PC-9 (cell line): ENCODE data around the gene RBM5. TPM values are rescaled to one million over a fixed set of nuclear protein-coding genes. Genes with fewer than 3 reads are reported as not detected.

Source experiments
- BruUV-seq: library from RNA; stranded (reverse); fragments of 400-500 nt; replicated peaks from 2 replicates; lab custom pipeline; 2021; lab: Mats Ljungman, UMichigan
- CTCF ChIA-PET: fragments of 300-600 bp; sonication (Branson Sonifier 250); formaldehyde crosslinking; loops from one replicate; lab custom pipeline; 2022; ENCODE audit warnings: antibody characterized with exemption; lab: Charles Lee
- POLR2A ChIA-PET: fragments of 300-600 bp; sonication (Branson Sonifier 250); formaldehyde crosslinking; loops from one replicate; lab custom pipeline; 2022; ENCODE audit warnings: antibody characterized with exemption; ENCODE audit not compliant: unreplicated experiment; lab: Charles Lee
- DNase-seq, 2 experiments: peaks; one replicate each; pipeline versions ENCODE4 v3.0.0 to v3.0.0-alpha.2; 2015 to 2022; ENCODE audit warnings: mixed read lengths in 1 of 2
- H2AFZ ChIP-seq: fragments of 200-600 bp; sonication (generic); 2 replicates; pipeline ENCODE4 v1.8.1; 2017; ENCODE audit warnings: antibody characterized with exemption
- H3F3A ChIP-seq: fragments of 200-600 bp; sonication (generic); 2 replicates; pipeline ENCODE4 v1.8.1; 2017; ENCODE audit warnings: antibody characterized with exemption, mild to moderate bottlenecking, low read depth; ENCODE audit not compliant: insufficient read depth
- H3K27ac ChIP-seq: fragments of 200-600 bp; sonication (generic); 2 replicates; pipeline ENCODE4 v1.6.1; 2016; ENCODE audit warnings: mixed run types
- H3K27me3 ChIP-seq: fragments of 200-600 bp; sonication (generic); 2 replicates; pipeline ENCODE4 v1.6.1; 2016; ENCODE audit warnings: low read depth, mixed run types; ENCODE audit not compliant: insufficient read depth
- H3K36me3 ChIP-seq: fragments of 200-600 bp; sonication (generic); 2 replicates; pipeline ENCODE4 v1.6.1; 2016; ENCODE audit warnings: low read depth, mixed run types
- H3K4me1 ChIP-seq: fragments of 200-600 bp; sonication (generic); replicated peaks from 2 replicates; pipeline ENCODE4 v1.6.1; 2016; ENCODE audit warnings: mixed run types; ENCODE audit not compliant: insufficient read depth
- H3K4me2 ChIP-seq: fragments of 200-600 bp; sonication (generic); 2 replicates; pipeline ENCODE4 v1.6.1; 2017; ENCODE audit warnings: mixed run types
- H3K4me3 ChIP-seq: fragments of 200-600 bp; sonication (generic); 2 replicates; pipeline ENCODE4 v1.6.1; 2016; ENCODE audit warnings: mixed run types
- H3K79me2 ChIP-seq: fragments of 200-600 bp; sonication (generic); 2 replicates; pipeline ENCODE4 v1.6.1; 2017; ENCODE audit warnings: low read depth, mixed run types
- H3K9me2 ChIP-seq: fragments of 200-600 bp; sonication (generic); 2 replicates; pipeline ENCODE4 v1.8.1; 2017; ENCODE audit warnings: mild to moderate bottlenecking; ENCODE audit not compliant: insufficient read depth
- H3K9me3 ChIP-seq: fragments of 200-600 bp; sonication (generic); 2 replicates; pipeline ENCODE4 v1.8.1; 2016; ENCODE audit warnings: low read depth; ENCODE audit not compliant: insufficient read depth
- H4K20me1 ChIP-seq: fragments of 200-600 bp; sonication (generic); 2 replicates; pipeline ENCODE4 v1.8.1; 2017; ENCODE audit not compliant: insufficient read depth
- CTCF ChIP-seq: fragments of 200-600 bp; sonication (generic); conservative IDR thresholded peaks from 2 replicates; pipeline ENCODE4 v1.6.1; 2017; ENCODE audit warnings: mixed run types, antibody characterized with exemption, mild to moderate bottlenecking, moderate library complexity
- EZH2 ChIP-seq: fragments of 200-600 bp; sonication (generic); IDR thresholded peaks from 2 replicates; pipeline ENCODE4 v1.8.0; 2017; ENCODE audit warnings: antibody characterized with exemption, low read depth
- intact Hi-C: fragments of 100-400 bp; cut with micrococcal nuclease; formaldehyde crosslinking; loops from one replicate; pipeline ENCODE4 v1.10.0; 2022; ENCODE audit not compliant: unreplicated experiment
- total RNA-seq: library from RNA; stranded (reverse); gene quantifications from 2 replicates; pipeline ENCODE4 v1.2.3, GENCODE V29; 2021

Gene RBM5
- total RNA-seq, 1 experiment from 2014 or later, result 87.7 TPM

- peaks cover 7% of the 10 kb centered on the region; the same call in 1 of the 2 replicates for H3F3A ChIP-seq
- no peak for DNase-seq
Measured at GRCh38 chr3:50150863-50151686, 62.4 kb downstream of the RBM5 start.

GRCh38 chr3:50151728-50152127, 63.0 kb downstream of the RBM5 start:
- no peak for DNase-seq
- Histone ChIP-seq H3K9me3 (no peaks in the 10 kb centered on the region), H3K9me2 (no peaks in the 10 kb centered on the region), H2AFZ (no peak overlapping the region), H3K36me3 (no peaks in the 10 kb centered on the region), H3K4me3 (no peak overlapping the region), H3K27ac (no peak overlapping the region), H3K4me2 (no peak overlapping the region), H3K79me2 (no peaks in the 10 kb centered on the region), H3F3A (peaks cover 7% of the 10 kb centered on the region; the same call in 1 of the 2 replicates), H3K27me3 (no peaks in the 10 kb centered on the region), H4K20me1 (no peaks in the 10 kb centered on the region), H3K4me1 (no peaks in the 10 kb centered on the region)
- CTCF ChIA-PET, result no interaction called here
- intact Hi-C loops, result no loop called here
- POLR2A ChIA-PET, result no interaction called here
- BruUV-seq, result no TSS peak
- TF ChIP-seq CTCF (no peak), EZH2 (no peak)

More at GRCh38 chr3:50150863-50151686, 62.4 kb downstream of the RBM5 start:
- POLR2A ChIA-PET, result no interaction called here
- no peak overlapping the region for H3K27ac ChIP-seq
- H2AFZ ChIP-seq, result no peak overlapping the region
- CTCF ChIA-PET, result interaction anchor here (0.6 kb wide), 1 partner anchor 182 kb away, joined by 3 read pairs; no protein-coding TSS in a partner anchor
- no peaks in the 10 kb centered on the region for H3K36me3 ChIP-seq
- H3K9me3 ChIP-seq, result no peaks in the 10 kb centered on the region
- no TSS peak for BruUV-seq
- H3K4me1 ChIP-seq, result no peaks in the 10 kb centered on the region
- no peaks in the 10 kb centered on the region for H3K79me2 ChIP-seq
- no peaks in the 10 kb centered on the region for H3K27me3 ChIP-seq
- H3K4me2 ChIP-seq, result no peak overlapping the region
- no peaks in the 10 kb centered on the region for H4K20me1 ChIP-seq
- H3K4me3 ChIP-seq, result no peak overlapping the region
- no peak for TF ChIP-seq EZH2
- intact Hi-C loops, result no loop called here
- no peaks in the 10 kb centered on the region for H3K9me2 ChIP-seq

- no peaks in the 10 kb centered on the region for H3K79me2 ChIP-seq
- H2AFZ ChIP-seq, result no peak overlapping the region
- no peak for DNase-seq
- BruUV-seq, result no TSS peak
- CTCF ChIA-PET, result interaction anchor here (0.5 kb wide), 1 partner anchor 41 kb away, joined by 7 read pairs; no protein-coding TSS in a partner anchor
- H3K27me3 ChIP-seq, result no peaks in the 10 kb centered on the region
- POLR2A ChIA-PET, result no interaction called here
- H3K4me3 ChIP-seq, result peak overlapping the region; percentile 51; the same call in 1 of the 2 replicates
- TF ChIP-seq EZH2, result no peak
- no peak for TF ChIP-seq CTCF
- H3F3A ChIP-seq, result no peaks in the 10 kb centered on the region
- peak overlapping the region; percentile 75 for H3K4me2 ChIP-seq
- no peaks in the 10 kb centered on the region for H3K4me1 ChIP-seq
- no peaks in the 10 kb centered on the region for H3K9me3 ChIP-seq
- intact Hi-C loops, result loop anchor here (1.0 kb wide), 1 partner anchor 35 kb away; no protein-coding TSS in a partner anchor
- no peak overlapping the region for H3K27ac ChIP-seq
- no peaks in the 10 kb centered on the region for H3K9me2 ChIP-seq
- H3K36me3 ChIP-seq, result no peaks in the 10 kb centered on the region
- H4K20me1 ChIP-seq, result no peaks in the 10 kb centered on the region
Measured at GRCh38 chr3:50153782-50154475, 65.2 kb downstream of the RBM5 start.
